ENCODE results near the gene SLFN5.

- TF ChIP-seq POLR2AphosphoS5 (IDR thresholded peaks at IDR 0.05; ENCODE audit: low read depth, low read length) (no peak), POLR2A (IDR thresholded peaks at IDR 0.05; ENCODE audit: low read depth, low read length) (no peak), TAF1 (IDR thresholded peaks at IDR 0.05; ENCODE audit: low read depth, low read length) (no peak), POU2F2 (IDR thresholded peaks at IDR 0.05; ENCODE audit: low read depth, low read length) (no peak)
Observed at GRCh38 chr17:35299135-35299534, 56.3 kb downstream of the SLFN5 start.
